Measurements from ENCODE around the gene TPRX2. TPM values are rescaled to one million over a fixed set of nuclear protein-coding genes. Genes with fewer than 3 reads are reported as not detected.
"Not testable (repeated sequence)": the region's sequence is repeated elsewhere in the genome, so short reads cannot be mapped to it uniquely, and the experiment has no call there.

The TPRX2 gene
- polyA plus RNA-seq, 1 experiment = not detected

DNA sequence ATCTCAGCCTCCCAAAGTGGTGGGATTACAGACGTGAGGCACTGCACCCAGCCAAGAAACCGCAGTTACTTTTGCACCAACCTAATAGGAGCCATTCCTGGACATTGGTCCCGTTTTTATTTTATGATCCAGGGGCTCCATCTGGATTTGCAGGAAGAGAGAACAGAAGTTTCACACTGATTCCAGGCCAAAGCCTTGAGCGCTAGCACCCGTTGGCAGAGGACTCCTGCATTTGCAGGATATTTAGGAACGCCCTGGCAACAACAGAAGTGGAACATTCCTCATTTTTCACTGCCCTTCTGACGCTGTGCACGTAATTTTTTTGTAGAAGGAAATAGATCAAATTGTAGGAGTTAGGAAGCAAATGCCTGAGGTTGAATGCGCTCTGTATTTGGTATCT, 38.8 kb downstream of the TPRX2 start:
- Histone ChIP-seq H3K27me3 (ENCODE audit: control insufficient read depth, insufficient read depth, low read length) (no peaks in the 10 kb centered on the region), H3K27ac (ENCODE audit: low read depth, low read length) (no peak overlapping the region), H3K4me3 (ENCODE audit: low read depth, low read length) (no peak overlapping the region), H3K9me3 (ENCODE audit: control insufficient read depth, insufficient read depth, low read length) (0 out of 2 replicates have a peak, but pooled peaks cover 3% of the 10 kb centered on the region)
- POLR2A ChIA-PET = no interaction called here
- no peak for DNase-seq (ENCODE audit: low read depth, low spot score)
- CTCF ChIA-PET = no interaction called here
- TF ChIP-seq, protein P1, sequence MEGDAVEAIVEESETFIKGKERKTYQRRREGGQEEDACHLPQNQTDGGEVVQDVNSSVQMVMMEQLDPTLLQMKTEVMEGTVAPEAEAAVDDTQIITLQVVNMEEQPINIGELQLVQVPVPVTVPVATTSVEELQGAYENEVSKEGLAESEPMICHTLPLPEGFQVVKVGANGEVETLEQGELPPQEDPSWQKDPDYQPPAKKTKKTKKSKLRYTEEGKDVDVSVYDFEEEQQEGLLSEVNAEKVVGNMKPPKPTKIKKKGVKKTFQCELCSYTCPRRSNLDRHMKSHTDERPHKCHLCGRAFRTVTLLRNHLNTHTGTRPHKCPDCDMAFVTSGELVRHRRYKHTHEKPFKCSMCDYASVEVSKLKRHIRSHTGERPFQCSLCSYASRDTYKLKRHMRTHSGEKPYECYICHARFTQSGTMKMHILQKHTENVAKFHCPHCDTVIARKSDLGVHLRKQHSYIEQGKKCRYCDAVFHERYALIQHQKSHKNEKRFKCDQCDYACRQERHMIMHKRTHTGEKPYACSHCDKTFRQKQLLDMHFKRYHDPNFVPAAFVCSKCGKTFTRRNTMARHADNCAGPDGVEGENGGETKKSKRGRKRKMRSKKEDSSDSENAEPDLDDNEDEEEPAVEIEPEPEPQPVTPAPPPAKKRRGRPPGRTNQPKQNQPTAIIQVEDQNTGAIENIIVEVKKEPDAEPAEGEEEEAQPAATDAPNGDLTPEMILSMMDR (IDR thresholded peaks at IDR 0.05; ENCODE audit: low read depth, low read length) = no peak

GRCh38 chr19:47899335-47899734, 40.3 kb downstream of the TPRX2 start:
- ChIA-PET POLR2A (no interaction called here), CTCF (no interaction called here)
- Histone ChIP-seq H3K4me3 (ENCODE audit: low read depth, low read length) (no peak overlapping the region), H3K27me3 (ENCODE audit: control insufficient read depth, insufficient read depth, low read length) (no peaks in the 10 kb centered on the region), H3K27ac (ENCODE audit: low read depth, low read length) (no peak overlapping the region), H3K9me3 (ENCODE audit: control insufficient read depth, insufficient read depth, low read length) (0 out of 2 replicates have a peak, but pooled peaks cover 3% of the 10 kb centered on the region)
- DNase-seq (ENCODE audit: low read depth, low spot score) = no peak
- TF ChIP-seq, protein P1 (IDR thresholded peaks at IDR 0.05; ENCODE audit: low read depth, low read length) = no peak

DNA sequence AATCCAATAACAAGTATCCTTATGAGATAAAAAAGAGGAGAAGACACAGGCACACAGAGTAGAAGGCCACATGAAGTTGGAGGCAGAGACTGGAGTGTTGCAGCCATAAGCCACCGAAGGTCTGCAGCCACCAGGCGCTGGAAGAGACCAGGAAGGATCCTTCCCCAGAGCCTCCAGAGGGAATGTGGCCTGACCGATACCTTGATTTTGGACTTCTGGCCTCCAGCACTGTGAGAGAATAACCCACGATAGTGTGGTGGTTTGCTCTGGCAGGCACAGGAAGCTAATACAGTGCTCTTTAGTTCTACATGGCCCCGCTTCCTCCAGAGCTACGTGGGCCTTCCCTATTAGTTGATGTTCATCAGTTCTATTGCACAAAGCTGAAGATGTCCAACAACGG, 42.3 kb downstream of the TPRX2 start:
- no peak for DNase-seq (ENCODE audit: low read depth, low spot score)
- ChIA-PET CTCF (no interaction called here), POLR2A (no interaction called here)
- TF ChIP-seq, protein P1 (IDR thresholded peaks at IDR 0.05; ENCODE audit: low read depth, low read length) = no peak
- no peak overlapping the region for H3K4me3 ChIP-seq (ENCODE audit: low read depth, low read length)
- H3K9me3 ChIP-seq (ENCODE audit: control insufficient read depth, insufficient read depth, low read length) = no peaks in the 10 kb centered on the region
- no peaks in the 10 kb centered on the region for H3K27me3 ChIP-seq (ENCODE audit: control insufficient read depth, insufficient read depth, low read length)
- H3K27ac ChIP-seq (ENCODE audit: low read depth, low read length) = no peak overlapping the region

- H3K27me3 ChIP-seq (ENCODE audit: control insufficient read depth, insufficient read depth, low read length); H3K4me3 ChIP-seq (ENCODE audit: low read depth, low read length); CTCF ChIA-PET; H3K9me3 ChIP-seq (ENCODE audit: control insufficient read depth, insufficient read depth, low read length); DNase-seq (ENCODE audit: low read depth, low spot score); H3K27ac ChIP-seq (ENCODE audit: low read depth, low read length); POLR2A ChIA-PET: not testable (repeated sequence)
These were observed 50.3 kb downstream of the TPRX2 start for GRCh38 chr19:47909350-47909749.

GRCh38 chr19:47910191-47910590, 51.2 kb downstream of the TPRX2 start:
- H3K27ac ChIP-seq (ENCODE audit: low read depth, low read length); DNase-seq (ENCODE audit: low read depth, low spot score); CTCF ChIA-PET; H3K27me3 ChIP-seq (ENCODE audit: control insufficient read depth, insufficient read depth, low read length); H3K4me3 ChIP-seq (ENCODE audit: low read depth, low read length); H3K9me3 ChIP-seq (ENCODE audit: control insufficient read depth, insufficient read depth, low read length); POLR2A ChIA-PET: not testable (repeated sequence)

Other genes starting within 250 kb of the TPRX2 start
- 84.0 and 126 TPM in 2 replicates for gene EHD2, start 145.8 kb upstream of the TPRX2 start, polyA plus RNA-seq (2011; rRNA removed)
- 114 and 123 TPM in 2 replicates for gene NOP53, start 113.7 kb upstream of the TPRX2 start, polyA plus RNA-seq (2011; rRNA removed)
- 177 and 221 TPM in 2 replicates for gene SELENOW, start 80.5 kb upstream of the TPRX2 start, polyA plus RNA-seq (2011; rRNA removed)
- gene TPRX1, start 54.7 kb upstream of the TPRX2 start, polyA plus RNA-seq (2011; rRNA removed) = not detected in 2 replicates
- not detected in 2 replicates for gene CRX, start 37.3 kb upstream of the TPRX2 start, polyA plus RNA-seq (2011; rRNA removed)
- gene SULT2A1, start 27.1 kb downstream of the TPRX2 start, polyA plus RNA-seq (2011; rRNA removed) = not detected in 2 replicates
- not detected in 2 replicates for gene BSPH1, start 132.9 kb downstream of the TPRX2 start, polyA plus RNA-seq (2011; rRNA removed)
- gene ELSPBP1, start 135.4 kb downstream of the TPRX2 start, polyA plus RNA-seq (2011; rRNA removed) = not detected in 2 replicates
- not detected in 2 replicates for gene CABP5, start 184.8 kb downstream of the TPRX2 start, polyA plus RNA-seq (2011; rRNA removed)

Measured in AG04450 (cell line).